NCI-H1105 (cell line): ENCODE data around the gene TRDMT1.
"Not testable (repeated sequence)": the region's sequence is repeated elsewhere in the genome, so short reads cannot be mapped to it uniquely, and the experiment has no call there.

Experiments
- DNase-seq: peaks from one replicate; lab custom pipeline; 2025; lab: John Stamatoyannopoulos, UW

The TRDMT1 gene

GRCh38 chr10:17128261-17128660 is 73.2 kb downstream of the TRDMT1 start:
- DNase-seq: no peak

GRCh38 chr10:17126327-17126726 is 75.1 kb downstream of the TRDMT1 start:
- DNase-seq: no peak

DNA sequence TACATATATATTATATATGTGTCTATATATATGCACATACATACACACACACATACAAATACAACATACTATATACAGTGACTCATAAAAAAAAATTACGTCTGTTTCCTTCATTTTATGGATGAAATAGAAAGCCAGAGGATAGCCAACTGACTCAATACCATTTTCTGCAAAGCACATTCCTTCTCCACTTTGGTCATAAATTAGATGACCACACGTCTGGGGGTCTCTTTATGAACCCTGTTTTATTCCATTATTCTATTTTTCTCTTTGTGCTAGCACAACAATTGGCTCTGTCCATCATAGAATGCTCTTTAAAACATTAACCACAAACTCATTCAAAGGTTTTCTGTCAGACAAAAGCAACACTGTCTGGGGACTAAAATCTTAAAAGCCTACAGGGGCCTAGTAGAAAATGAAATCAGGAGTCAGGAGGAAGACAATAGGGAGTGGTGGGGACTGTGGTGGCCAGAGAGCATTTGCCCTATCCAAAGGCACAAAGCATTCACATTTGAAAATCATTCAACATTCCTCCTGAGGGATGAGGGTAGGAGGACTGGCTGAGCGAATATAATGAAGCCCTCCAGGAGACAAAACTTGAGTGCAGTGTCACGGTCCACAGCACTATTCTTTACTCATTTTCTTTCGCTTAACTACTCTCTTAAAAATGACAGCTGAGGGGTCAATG is 76.1 kb downstream of the TRDMT1 start:
- DNase-seq: no peak

GRCh38 chr10:17123961-17124360 is 77.5 kb downstream of the TRDMT1 start:
- DNase-seq: no peak

GRCh38 chr10:17122726-17123661 is 78.5 kb downstream of the TRDMT1 start:
- DNase-seq: no peak

GRCh38 chr10:17122052-17122451 is 79.4 kb downstream of the TRDMT1 start:
- no peak for DNase-seq

GRCh38 chr10:17120694-17121093 is 80.8 kb downstream of the TRDMT1 start:
- DNase-seq: no peak

DNA sequence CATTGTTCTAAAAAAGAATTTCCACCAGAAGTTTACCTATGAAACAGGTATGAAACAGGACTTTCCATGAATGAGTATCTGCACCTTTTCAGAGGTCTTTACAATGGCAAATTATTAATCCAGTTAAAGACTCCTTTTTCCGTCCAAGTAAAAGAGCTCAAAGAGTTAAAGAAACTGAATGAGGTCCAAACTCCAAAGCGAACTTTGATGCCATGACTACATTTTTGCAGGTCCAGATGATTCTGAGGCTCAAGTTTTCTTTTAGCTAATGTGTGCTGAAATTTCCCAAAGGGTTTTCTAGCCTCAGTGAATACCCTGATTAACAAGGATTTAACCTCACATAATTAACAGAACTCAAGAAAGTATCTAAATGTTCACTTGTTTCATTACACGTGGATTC is 81.6 kb downstream of the TRDMT1 start:
- DNase-seq: no peak

DNA sequence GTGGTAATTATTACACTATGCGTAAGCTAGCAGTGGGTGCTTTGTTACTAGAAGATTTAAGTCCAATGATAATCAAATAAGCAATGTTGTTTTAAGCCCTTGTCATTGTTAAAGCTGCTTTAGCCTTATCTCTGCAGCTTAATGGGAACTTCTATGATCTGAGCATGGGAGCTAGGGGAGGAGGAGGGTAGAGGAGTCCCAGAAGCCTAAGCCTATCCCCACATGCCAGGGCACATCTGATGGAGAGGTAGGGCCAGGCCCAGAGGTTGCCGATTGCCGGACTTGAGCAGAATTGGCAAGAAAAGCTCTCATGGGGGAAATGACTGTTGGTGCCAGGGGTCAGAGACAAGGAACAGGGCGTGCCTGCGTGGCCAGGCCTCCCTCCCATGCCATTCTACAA is 85.3 kb downstream of the TRDMT1 start:
- no peak for DNase-seq

DNA sequence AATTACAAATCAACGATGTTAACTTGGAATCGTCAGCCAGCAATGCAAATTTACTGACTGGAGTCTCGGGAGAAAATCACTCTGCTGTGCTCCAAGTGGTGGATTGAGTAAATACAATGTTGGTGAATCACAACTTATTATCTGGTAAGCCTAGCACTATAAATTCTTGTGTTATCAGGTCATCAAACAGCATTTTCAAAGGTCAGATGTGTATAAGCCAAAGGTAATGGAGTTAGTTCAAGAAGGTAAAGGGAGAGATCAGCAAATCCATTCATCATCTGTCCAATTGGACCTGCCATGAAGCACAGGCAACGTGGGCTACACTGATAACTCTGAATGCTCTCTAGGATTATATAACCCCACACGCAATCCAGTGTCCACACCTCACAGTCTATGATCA is 85.8 kb downstream of the TRDMT1 start:
- no peak for DNase-seq

DNA sequence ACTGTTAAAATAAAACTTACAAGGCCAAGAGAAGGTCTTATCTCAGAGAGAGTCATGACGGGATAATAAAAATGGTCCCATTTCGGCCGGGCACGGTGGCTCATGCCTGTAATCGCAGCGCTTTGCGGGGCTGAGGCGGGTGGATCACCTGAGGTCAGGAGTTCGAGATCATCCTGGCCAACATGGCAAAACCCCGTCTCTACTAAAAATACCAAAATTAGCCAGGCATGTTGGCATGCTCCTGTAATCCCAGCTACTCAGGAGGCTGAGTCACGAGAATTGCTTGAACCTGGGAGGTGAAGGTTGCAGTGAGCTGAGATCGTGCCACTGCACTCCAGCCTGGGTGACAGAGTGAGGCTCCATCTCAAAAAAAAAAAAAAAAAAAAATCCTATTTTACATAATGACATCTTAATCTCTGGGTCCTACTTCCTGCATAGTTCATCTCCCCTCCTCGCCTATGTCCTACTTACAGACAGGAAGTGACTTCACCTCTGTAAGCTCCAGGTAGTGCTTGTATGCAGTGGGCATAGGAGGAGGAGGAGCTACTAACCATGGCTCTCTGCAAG is 86.5 kb downstream of the TRDMT1 start:
- not testable (repeated sequence) for DNase-seq

- no peak for DNase-seq
Measured at GRCh38 chr10:17113889-17114540, 87.5 kb downstream of the TRDMT1 start.

DNA sequence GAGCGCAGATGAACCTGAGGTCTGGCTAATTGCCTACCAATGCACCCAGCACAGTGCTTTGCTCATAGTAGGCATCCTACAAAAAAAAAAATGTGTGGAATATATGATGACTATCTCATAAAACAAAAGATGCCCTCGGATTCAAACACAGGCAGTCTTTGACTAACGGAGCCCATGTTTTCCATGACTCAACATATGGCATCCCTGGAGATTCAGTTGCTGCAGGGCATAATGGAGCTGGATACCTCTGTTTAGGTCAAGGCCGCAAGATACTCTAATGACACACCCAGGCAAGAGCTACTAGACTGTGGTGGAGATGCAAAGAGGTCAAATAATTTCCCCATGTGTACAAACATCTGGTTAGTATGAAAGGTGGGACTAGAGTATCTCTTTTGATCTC is 88.1 kb downstream of the TRDMT1 start:
- DNase-seq: no peak

GRCh38 chr10:17112566-17112965 is 88.9 kb downstream of the TRDMT1 start:
- DNase-seq: no peak

GRCh38 chr10:17109475-17110207 is 91.8 kb downstream of the TRDMT1 start:
- DNase-seq: no peak

DNA sequence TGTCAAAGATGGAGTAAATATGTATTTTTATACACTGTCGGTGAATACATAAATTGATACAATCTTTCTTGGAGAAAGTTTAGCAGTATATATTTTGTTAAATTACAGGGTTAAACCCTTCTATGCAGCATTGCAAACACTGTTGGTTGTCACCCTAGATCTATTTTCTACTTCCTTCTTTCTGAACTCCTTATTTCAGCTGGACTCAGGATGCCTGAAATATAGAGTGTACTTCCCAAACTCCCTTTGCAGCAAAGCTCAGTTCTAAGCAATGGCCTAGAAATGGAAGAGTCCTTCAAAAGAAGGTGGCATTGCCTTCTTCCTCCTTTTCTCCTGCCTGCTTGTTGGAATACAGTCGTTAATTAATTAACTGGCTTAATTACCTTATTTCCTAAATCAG is 92.4 kb downstream of the TRDMT1 start:
- no peak for DNase-seq

DNA sequence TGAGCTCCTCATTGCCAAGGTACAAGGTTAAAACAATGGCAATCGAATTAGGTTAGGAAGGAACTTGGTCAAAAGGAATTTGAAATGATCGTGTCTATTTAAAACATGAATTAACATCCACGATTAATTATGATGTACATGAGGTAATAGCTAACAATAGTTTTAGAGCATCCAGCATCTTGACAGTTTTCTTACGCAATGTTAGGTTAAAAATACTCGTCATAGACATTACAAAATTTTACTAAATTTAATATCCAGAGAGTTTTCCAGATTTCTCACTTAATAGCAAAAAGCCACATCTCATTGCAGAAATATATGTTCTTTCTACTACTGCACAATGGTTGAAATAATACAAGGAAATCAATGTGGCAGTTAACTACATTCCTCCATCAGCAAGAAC is 94.5 kb downstream of the TRDMT1 start:
- DNase-seq: no peak

GRCh38 chr10:17101910-17102266 is 99.6 kb downstream of the TRDMT1 start:
- DNase-seq: no peak

GRCh38 chr10:17101257-17101909 is 100.1 kb downstream of the TRDMT1 start:
- DNase-seq: no peak

- no peak for DNase-seq
Measured at GRCh38 chr10:17100586-17100985, 100.9 kb downstream of the TRDMT1 start.

DNA sequence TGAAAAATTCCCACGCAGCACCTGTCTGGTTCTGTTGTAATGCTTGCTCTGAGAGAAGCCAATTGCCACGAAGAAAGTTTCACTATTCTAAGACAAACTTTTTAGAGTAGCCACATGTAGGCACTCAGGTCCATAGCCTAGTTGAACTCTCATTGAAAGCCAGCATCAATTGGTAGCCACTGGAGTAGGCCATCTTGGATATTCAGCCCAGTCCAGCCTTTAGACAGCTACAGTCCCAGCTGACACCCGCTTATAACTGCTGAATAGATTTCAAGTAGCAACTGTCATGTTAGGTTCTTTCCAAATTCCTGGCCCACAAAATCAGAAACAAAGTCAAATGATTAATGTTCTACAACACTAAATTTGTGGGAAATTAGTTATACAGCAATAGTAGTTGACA is 103.5 kb downstream of the TRDMT1 start:
- no peak for DNase-seq
